GM06990 (cell line): ENCODE data around the gene JAK1.

Experiments used
- DNase-seq: peaks from one replicate; pipeline ENCODE4 v3.0.0-alpha.2; 2011; ENCODE audit not compliant: insufficient read length; ENCODE audit errors: extremely low read depth
- H3K27me3 ChIP-seq: replicated peaks from 2 replicates; pipeline ENCODE4 v1.6.0; 2011; ENCODE audit warnings: low read length; ENCODE audit not compliant: control insufficient read depth, insufficient read depth
- H3K36me3 ChIP-seq: 2 replicates; pipeline ENCODE4 v1.5.1; 2011; ENCODE audit warnings: low read length; ENCODE audit not compliant: control insufficient read depth, insufficient read depth
- H3K4me3 ChIP-seq: replicated peaks from 2 replicates; pipeline ENCODE4 v1.5.1; 2011; ENCODE audit warnings: low read depth, mild to moderate bottlenecking, control low read depth, low read length
- TF ChIP-seq, protein P1 (sequence below): IDR thresholded peaks from 2 replicates; pipeline ENCODE4 v1.5.1; 2011; ENCODE audit warnings: low read length, control low read depth, mild to moderate bottlenecking, inconsistent platforms; ENCODE audit not compliant: insufficient read depth, poor library complexity, severe bottlenecking

JAK1 gene

DNA sequence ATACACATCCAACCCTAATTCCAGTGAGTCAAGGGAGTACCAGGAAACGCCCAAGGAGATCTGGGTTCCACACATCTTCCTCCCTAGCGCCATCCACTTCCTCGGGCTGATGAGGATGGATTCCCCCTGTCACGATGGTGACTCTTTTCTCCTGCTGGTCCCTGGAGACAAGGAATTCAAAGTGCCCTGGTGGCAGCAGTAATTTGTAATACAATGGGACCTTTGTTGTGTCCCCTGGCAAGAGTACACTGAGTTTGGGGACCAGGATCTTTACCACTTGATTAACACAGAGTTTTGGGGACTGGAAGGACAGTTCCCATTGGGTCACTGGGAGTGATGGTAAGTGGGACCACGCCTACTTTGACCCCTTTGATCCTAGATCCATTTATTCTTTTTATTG is 9.4 kb upstream of the JAK1 start:
- no peaks in the 10 kb centered on the region for H3K36me3 ChIP-seq
- H3K27me3 ChIP-seq, result no peaks in the 10 kb centered on the region
- TF ChIP-seq, protein P1, sequence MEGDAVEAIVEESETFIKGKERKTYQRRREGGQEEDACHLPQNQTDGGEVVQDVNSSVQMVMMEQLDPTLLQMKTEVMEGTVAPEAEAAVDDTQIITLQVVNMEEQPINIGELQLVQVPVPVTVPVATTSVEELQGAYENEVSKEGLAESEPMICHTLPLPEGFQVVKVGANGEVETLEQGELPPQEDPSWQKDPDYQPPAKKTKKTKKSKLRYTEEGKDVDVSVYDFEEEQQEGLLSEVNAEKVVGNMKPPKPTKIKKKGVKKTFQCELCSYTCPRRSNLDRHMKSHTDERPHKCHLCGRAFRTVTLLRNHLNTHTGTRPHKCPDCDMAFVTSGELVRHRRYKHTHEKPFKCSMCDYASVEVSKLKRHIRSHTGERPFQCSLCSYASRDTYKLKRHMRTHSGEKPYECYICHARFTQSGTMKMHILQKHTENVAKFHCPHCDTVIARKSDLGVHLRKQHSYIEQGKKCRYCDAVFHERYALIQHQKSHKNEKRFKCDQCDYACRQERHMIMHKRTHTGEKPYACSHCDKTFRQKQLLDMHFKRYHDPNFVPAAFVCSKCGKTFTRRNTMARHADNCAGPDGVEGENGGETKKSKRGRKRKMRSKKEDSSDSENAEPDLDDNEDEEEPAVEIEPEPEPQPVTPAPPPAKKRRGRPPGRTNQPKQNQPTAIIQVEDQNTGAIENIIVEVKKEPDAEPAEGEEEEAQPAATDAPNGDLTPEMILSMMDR, result no peak

DNA sequence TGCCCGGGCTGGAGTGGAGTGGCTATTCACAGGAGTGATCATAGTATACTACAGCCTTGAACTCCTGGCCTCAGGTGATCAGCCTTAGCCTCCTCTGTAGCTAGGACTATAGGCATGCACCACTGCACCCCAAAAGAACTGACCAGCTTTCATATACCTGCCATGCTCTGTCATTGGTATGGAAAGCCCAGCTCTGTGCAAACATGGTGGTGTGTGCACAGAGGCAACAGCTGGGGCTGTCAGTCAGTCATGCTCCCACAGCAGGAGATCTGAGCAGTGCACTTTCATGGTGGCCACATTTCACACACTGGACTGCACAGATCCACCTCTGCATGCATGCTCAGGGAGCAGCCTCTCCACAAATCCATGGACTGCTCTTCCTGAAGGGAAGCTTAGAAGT is 8.8 kb upstream of the JAK1 start:
- TF ChIP-seq, protein P1, result no peak
- Histone ChIP-seq H3K36me3 (no peaks in the 10 kb centered on the region), H3K27me3 (no peaks in the 10 kb centered on the region), H3K4me3 (no peak overlapping the region)
- no peak for DNase-seq

More for the DNA sequence above, 9.4 kb upstream of the JAK1 start:
- H3K4me3 ChIP-seq, result no peak overlapping the region
- no peak for DNase-seq

DNA sequence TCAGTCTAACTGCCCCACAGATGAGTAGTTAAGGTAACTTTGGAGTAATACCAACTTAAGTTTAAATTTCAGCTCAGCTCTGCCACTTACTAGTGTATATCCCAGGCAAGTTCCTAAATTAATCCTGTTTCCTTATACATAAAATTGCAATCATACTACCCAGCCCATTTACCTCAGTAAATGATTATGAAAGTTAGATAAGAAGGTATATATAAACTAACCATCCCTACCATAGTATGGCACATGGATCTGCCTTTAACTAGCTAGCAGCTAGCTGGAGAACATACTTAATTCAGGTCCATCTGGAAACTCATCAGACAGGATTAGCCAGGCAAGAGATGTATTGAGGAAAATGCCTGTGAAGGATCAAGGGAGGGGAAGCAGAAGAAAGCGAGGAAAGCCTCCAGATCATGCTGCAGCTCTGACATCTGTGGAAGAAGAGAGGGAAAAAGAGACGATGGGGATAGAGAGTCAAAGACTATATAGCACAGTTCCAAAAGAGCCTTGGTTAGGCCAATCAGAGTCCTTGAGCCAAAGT is 8.0 kb upstream of the JAK1 start:
- Histone ChIP-seq H3K27me3 (no peaks in the 10 kb centered on the region), H3K36me3 (no peaks in the 10 kb centered on the region), H3K4me3 (no peak overlapping the region)
- no peak for DNase-seq
- TF ChIP-seq, protein P1, result no peak

DNA sequence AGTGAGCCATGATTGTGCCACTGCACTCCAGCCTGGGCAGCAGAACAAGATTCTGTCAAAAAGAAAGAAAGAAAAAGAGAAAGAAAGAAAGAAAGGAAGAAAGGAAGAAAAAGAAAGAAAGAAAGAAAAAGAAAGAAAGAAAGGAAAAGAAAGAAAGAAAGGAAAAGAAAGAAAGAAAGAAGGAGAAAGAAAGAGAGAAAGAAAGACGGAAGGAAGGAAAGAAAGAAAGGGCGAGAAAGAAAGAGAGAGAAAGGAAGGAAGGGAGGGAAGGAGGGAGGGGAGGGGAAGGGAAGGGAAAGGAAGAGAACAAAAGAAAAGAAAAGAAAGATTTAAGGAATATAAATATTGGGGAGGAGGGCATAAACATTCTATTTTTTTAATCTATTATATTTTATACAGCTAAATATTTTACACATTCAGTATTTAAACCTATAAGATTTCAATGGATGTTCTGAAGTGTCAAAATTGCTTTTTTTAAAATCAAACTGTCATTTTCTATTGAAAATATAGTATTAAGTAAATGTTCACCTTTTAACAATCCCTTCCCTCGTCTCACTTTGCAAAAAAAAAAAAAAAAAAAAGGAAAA is 6.8 kb upstream of the JAK1 start:
- H3K4me3 ChIP-seq, result no peak overlapping the region
- no peaks in the 10 kb centered on the region for H3K27me3 ChIP-seq

DNA sequence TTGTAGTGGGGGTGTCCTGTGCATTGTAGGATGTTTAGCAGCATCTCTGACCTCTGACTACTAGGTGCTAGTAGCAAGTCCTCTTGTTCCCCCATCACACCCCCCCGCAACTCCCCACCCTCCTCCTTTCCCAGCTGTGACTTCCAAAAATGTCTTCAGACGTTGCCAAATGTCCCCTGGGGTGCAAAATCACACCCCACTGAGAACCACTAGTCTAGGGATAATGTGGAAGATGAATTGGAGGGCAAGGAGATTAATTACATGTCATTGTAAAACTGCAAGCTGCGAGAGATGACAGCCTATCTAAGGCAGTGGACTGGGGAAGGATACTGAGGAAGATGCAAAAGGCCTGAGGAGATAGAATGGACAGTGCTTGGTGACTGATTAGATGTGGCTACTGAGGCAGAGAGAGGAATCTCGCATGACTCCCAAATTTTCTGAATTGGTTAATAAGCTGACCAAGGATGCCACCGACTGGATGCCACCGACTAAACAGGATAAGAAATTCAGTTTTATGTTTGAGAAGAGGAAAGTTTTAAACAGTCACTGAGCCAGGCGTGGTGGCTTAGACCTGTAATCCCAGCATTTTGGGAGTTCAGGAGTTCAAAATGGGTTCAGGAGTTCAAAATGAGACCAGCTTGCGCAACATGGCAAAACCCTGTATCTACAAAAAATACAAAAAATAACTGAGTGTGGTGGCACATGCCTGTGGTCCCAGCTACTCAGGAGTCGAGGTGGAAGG is 3.1 kb upstream of the JAK1 start:
- no peak overlapping the region for H3K4me3 ChIP-seq
- DNase-seq, result no peak
- TF ChIP-seq, protein P1, result no peak
- no peaks in the 10 kb centered on the region for H3K36me3 ChIP-seq
- H3K27me3 ChIP-seq, result no peaks in the 10 kb centered on the region

More for the DNA sequence above, 6.8 kb upstream of the JAK1 start:
- no peaks in the 10 kb centered on the region for H3K36me3 ChIP-seq
- TF ChIP-seq, protein P1, result no peak
- no peak for DNase-seq

- Histone ChIP-seq H3K36me3 (no peaks in the 10 kb centered on the region), H3K27me3 (no peaks in the 10 kb centered on the region), H3K4me3 (no peak overlapping the region)
- no peak for DNase-seq
- TF ChIP-seq, protein P1, result no peak
Observed at GRCh38 chr1:64967381-64967780, 1.0 kb upstream of the JAK1 start.
